Pulmonary artery endothelial cell (primary cell): Measurements from ENCODE around the gene NDE1. TPM values are rescaled to one million over a fixed set of nuclear protein-coding genes. Genes with fewer than 3 reads are reported as not detected.
"Not testable (repeated sequence)": the region's sequence is repeated elsewhere in the genome, so short reads cannot be mapped to it uniquely, and the experiment has no call there.

Experiments used
- DNase-seq: peaks from one replicate; pipeline ENCODE4 v3.0.0-alpha.2; 2011; ENCODE audit warnings: low read depth, low spot score
- total RNA-seq: library from RNA; depleted of rRNA; stranded (reverse); fragments of >200 nt; gene quantifications from 2 replicates; pipeline ENCODE4 v1.2.3, GENCODE V29; 2014

NDE1 gene, protein sequence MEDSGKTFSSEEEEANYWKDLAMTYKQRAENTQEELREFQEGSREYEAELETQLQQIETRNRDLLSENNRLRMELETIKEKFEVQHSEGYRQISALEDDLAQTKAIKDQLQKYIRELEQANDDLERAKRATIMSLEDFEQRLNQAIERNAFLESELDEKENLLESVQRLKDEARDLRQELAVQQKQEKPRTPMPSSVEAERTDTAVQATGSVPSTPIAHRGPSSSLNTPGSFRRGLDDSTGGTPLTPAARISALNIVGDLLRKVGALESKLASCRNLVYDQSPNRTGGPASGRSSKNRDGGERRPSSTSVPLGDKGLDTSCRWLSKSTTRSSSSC
- total RNA-seq = 49.8 and 74.5 TPM in 2 replicates

DNA sequence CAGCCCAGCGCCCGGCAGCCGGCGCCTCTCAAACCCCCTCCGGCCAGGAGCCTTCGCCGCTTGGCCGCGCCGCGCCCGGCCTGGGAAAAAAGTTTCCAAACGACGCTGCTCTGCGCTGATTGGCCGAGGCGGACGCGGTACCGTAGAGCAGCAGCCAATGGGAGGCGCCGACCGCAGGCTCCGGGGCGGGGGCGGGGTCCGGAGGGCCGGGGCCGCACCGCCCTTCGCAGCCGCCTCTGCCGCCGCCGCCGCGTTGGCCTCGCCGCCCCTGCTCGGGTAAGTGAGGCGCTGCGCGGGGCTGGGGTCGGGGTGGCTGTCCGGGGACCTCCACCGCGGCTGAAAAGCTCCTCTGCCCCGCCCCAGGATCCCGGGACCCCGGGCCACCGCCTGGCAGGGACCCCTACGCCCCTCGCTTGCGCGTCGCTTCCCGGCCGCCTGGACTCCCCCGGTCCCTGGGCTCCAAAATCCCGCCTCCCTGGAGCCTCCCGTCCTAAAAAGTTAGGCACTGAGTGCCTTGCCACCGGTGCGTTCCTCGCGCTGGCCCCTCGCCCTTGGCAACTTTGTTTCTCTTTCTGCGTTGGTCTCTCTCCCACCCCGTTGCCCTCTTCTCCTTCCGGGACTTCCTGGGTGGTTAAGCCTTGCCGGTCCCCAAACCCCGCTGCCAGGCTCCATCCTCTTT is at the start of gene NDE1:
Gene NDE1 (plus strand): TSS at position 227 of the 679 bp plus-strand sequence. CDS start 14,534 bp downstream, outside the sequence.
- DNase-seq = peak; percentile 47

DNA sequence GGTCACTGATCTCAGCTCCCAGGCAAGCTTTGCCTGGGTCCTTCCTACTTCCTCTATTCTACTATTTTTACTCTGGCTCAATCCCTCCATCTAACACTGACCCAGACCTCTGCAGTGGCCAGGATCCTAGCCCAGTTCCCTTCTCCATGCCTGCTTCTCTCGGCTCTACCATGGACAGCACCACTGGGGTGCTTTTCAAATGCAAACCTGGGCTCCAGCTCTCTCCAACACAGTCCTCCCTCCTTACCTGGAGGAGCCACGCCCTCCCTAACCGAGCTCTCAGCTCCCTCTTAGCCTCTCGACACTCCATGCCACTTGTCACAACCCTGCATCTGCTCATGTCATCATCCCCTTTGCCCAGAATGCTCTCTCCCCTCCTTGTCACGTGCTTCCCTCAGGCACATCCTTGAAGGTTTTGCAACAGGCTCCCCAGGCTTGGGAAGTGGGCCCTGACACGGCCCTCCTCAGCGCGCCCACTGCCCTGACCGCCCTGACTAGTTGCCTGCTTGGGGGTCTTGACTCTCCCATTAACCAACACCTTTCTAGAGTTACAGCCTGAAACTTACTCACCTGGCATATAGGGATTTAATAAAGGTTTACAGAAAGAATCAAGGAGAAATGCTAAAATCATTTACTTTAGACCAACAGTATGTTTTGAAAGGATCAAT is 48.7 kb upstream of the NDE1 start:
- no peak for DNase-seq

- no peak for DNase-seq
Measured at GRCh38 chr16:15602285-15603044, 47.6 kb upstream of the NDE1 start.

- DNase-seq = no peak
Measured at GRCh38 chr16:15604460-15605440, 45.3 kb upstream of the NDE1 start.

GRCh38 chr16:15605839-15606517 is 44.1 kb upstream of the NDE1 start:
- DNase-seq = no peak

DNA sequence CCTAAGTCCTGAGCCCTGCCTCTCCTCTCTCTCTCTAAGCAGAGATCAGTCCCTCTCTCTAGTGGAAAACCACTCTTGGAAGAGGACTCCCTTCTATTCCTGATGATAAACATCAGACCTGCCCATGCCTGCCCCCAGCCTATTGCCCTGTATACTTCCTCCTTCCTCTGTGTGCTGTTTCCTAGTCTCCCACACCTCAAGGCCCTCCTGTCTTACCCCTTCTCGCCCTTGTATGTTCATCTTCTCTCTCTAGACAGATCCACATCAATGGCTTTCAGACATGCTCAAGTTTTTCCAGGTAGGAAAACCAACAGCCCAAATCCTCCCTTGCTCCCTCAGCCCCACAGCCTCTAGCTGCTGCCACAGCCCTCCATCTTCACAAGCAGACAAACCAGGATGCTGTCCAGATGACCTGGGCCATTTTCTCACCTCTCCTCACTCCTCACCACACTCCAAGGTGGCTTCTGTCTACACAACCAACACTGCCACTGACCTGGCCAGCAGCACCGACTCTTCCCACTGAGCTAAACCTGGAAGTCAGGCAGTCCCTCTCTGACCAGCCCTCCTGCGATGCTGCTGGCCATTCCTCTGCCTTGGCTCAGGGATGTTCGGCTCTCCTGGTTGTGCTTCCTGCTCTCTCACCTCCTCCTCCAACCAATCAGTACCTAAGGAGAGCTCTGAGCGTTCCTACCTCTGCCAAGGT is 43.4 kb upstream of the NDE1 start:
- DNase-seq = no peak

- not testable (repeated sequence) for DNase-seq
Measured at GRCh38 chr16:15607221-15607699, 42.8 kb upstream of the NDE1 start.

- no peak for DNase-seq
Measured at GRCh38 chr16:15607700-15608396, 42.2 kb upstream of the NDE1 start.

- no peak for DNase-seq
Measured at GRCh38 chr16:15608398-15609285, 41.4 kb upstream of the NDE1 start.

DNA sequence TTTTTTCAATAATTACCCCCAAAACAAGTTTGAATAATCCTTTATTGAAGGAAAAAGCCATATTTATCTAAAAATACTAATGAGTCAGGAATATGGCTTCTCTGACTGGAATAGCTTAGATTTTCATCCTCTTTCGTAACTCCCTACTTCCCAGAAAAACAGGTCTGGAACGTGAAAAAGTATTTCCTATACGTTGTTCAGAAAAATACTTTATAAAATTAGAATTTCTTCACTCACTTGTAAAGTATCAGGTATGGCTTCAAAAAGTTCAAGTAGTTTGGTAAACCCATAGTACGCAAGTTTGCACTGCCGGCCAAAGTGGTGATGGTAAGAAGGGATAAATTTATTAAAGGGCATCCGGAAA is 40.8 kb upstream of the NDE1 start:
- DNase-seq = no peak

GRCh38 chr16:15610369-15610871 is 39.6 kb upstream of the NDE1 start:
- DNase-seq = no peak

GRCh38 chr16:15611610-15612009 is 38.4 kb upstream of the NDE1 start:
- DNase-seq = no peak

DNA sequence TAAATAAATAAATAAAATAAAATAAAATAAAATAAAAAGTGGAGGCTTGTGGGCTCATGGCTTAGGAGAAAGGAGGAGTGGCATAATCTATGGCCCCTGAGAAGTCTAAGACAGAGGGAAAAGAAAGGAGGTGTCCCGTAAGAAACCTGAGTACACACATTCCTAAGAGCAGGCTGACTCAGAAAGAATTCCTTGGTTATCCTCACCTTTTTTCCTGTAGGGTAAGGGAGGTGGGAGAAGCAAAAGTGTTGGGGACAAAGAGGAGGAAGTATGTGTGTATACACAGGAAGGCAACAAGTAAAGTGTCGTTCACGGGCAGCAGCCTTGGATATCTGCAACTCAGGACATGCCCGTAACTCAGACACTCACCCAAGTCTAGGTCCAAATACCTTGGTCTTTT is 36.4 kb upstream of the NDE1 start:
- DNase-seq = no peak

GRCh38 chr16:15616012-15616411 is 34.0 kb upstream of the NDE1 start:
- DNase-seq = no peak

- DNase-seq = no peak
Measured at GRCh38 chr16:15616475-15617165, 33.4 kb upstream of the NDE1 start.

- no peak for DNase-seq
Measured at GRCh38 chr16:15617901-15618300, 32.1 kb upstream of the NDE1 start.

DNA sequence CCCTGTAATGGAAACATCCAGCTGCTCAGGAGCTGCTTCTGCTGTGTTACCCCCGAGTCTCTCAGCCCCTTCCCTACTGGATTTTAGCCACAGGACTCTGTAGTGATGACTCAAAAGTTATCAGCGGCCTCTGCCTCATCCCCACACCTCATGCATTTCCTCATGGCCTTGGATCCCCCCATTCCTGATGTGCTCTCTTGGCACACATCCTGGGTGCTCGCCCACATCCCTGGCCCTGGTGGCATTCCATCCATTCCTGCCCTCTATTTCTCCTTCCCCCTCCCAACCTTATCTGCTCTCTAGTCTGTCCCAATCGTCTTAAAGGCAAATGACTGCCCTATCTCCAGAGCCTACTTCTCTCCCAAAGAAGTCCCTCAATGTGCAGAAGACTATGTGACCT is 31.7 kb upstream of the NDE1 start:
- no peak for DNase-seq
